Mucosa of gallbladder (tissue), 1 donor: ENCODE results near the gene RPL15. TPM values are rescaled to one million over a fixed set of nuclear protein-coding genes. Genes with fewer than 3 reads are reported as not detected.
"Not testable (repeated sequence)": the region's sequence is repeated elsewhere in the genome, so short reads cannot be mapped to it uniquely, and the experiment has no call there.

Source experiments
- DNase-seq: peaks from one replicate; pipeline ENCODE4 v3.0.0-alpha.2; 2020; ENCODE audit warnings: low spot score
- total RNA-seq: library from RNA; stranded (reverse); gene quantifications from one replicate; pipeline ENCODE4 v1.2.1, GENCODE V29; 2021
- donor health status: DM: no; HTN: no; CAD: no.

The RPL15 gene
- total RNA-seq = 1,351 TPM

- peak; percentile 97 for DNase-seq
Observed at GRCh38 chr3:23916886-23917678, at the start of gene RPL15, which contains the start of gene NKIRAS1. Gene RPL15 (plus strand): TSS chr3:23917132. CDS start chr3:23917860, 728 bp downstream. Gene NKIRAS1 (minus strand): TSS chr3:23916990. CDS start chr3:23910904, 6,086 bp downstream.

- DNase-seq = no peak
Observed at GRCh38 chr3:23867400-23867799, 49.5 kb upstream of the RPL15 start.

- DNase-seq = no peak
Observed at GRCh38 chr3:23867838-23868237, 49.1 kb upstream of the RPL15 start.

- DNase-seq = no peak
Observed at GRCh38 chr3:23869977-23870662, 46.8 kb upstream of the RPL15 start.

- not testable (repeated sequence) for DNase-seq
Observed at GRCh38 chr3:23870663-23871043, 46.3 kb upstream of the RPL15 start.

- not testable (repeated sequence) for DNase-seq
Observed at GRCh38 chr3:23871361-23871760, 45.6 kb upstream of the RPL15 start.

- DNase-seq = no peak
Observed at GRCh38 chr3:23872330-23872729, 44.6 kb upstream of the RPL15 start.

GRCh38 chr3:23873941-23874340, 43.0 kb upstream of the RPL15 start:
- no peak for DNase-seq

GRCh38 chr3:23874359-23875112, 42.4 kb upstream of the RPL15 start:
- no peak for DNase-seq

GRCh38 chr3:23875113-23875725, 41.7 kb upstream of the RPL15 start:
- no peak for DNase-seq

- DNase-seq = no peak
Observed at GRCh38 chr3:23876923-23877322, 40.0 kb upstream of the RPL15 start.

- DNase-seq = no peak
Observed at GRCh38 chr3:23877329-23877980, 39.5 kb upstream of the RPL15 start.

GRCh38 chr3:23879485-23879884, 37.4 kb upstream of the RPL15 start:
- DNase-seq = no peak

- no peak for DNase-seq
Observed at GRCh38 chr3:23880703-23881339, 36.1 kb upstream of the RPL15 start.

- not testable (repeated sequence) for DNase-seq
Observed at GRCh38 chr3:23881993-23882392, 34.9 kb upstream of the RPL15 start.

- no peak for DNase-seq
Observed at GRCh38 chr3:23882487-23882918, 34.4 kb upstream of the RPL15 start.

GRCh38 chr3:23884481-23884880, 32.5 kb upstream of the RPL15 start:
- DNase-seq = no peak

GRCh38 chr3:23885210-23885609, 31.7 kb upstream of the RPL15 start:
- DNase-seq = no peak

- DNase-seq = no peak
Observed at GRCh38 chr3:23886311-23886710, 30.6 kb upstream of the RPL15 start.

- no peak for DNase-seq
Observed at GRCh38 chr3:23888617-23889228, 28.2 kb upstream of the RPL15 start.
